DOHH2 (cell line): Measurements from ENCODE around the gene WDFY4.

Experiments
- H3F3A ChIP-seq: fragments of 200-600 bp; sonication (generic), shearing (Covaris generic); 2 replicates; pipeline ENCODE4 v1.6.0; 2016; ENCODE audit warnings: antibody characterized with exemption, mild to moderate bottlenecking; ENCODE audit not compliant: control insufficient read depth, insufficient read depth
- H3K27ac ChIP-seq: fragments of 200-600 bp; sonication (generic); 2 replicates; pipeline ENCODE4 v1.5.1; 2014; ENCODE audit warnings: low read depth, mild to moderate bottlenecking, low read length, moderate library complexity
- H3K27me3 ChIP-seq: fragments of 200-600 bp; sonication (generic); 2 replicates; pipeline ENCODE4 v1.6.1; 2014; ENCODE audit warnings: mild to moderate bottlenecking, low read length, mixed read lengths; ENCODE audit not compliant: control insufficient read depth
- H3K36me3 ChIP-seq: fragments of 200-600 bp; sonication (generic); 2 replicates; pipeline ENCODE4 v1.6.1; 2014; ENCODE audit warnings: mild to moderate bottlenecking, low read length, moderate library complexity, mixed read lengths; ENCODE audit not compliant: control insufficient read depth
- H3K4me1 ChIP-seq: fragments of 200-600 bp; sonication (generic); 2 replicates; pipeline ENCODE4 v1.6.1; 2014; ENCODE audit warnings: mild to moderate bottlenecking, low read length, mixed read lengths; ENCODE audit not compliant: control insufficient read depth
- H3K4me2 ChIP-seq: fragments of 200-600 bp; sonication (generic); 2 replicates; pipeline ENCODE4 v1.6.0; 2014; ENCODE audit warnings: mild to moderate bottlenecking, low read length, moderate library complexity
- H3K4me3 ChIP-seq: fragments of 200-600 bp; sonication (generic); 2 replicates; pipeline ENCODE4 v1.5.1; 2014; ENCODE audit warnings: mild to moderate bottlenecking, low read length, mixed read lengths
- H3K79me2 ChIP-seq: fragments of 200-600 bp; sonication (generic); 2 replicates; pipeline ENCODE4 v1.6.1; 2014; ENCODE audit warnings: mild to moderate bottlenecking, low read length, mixed read lengths; ENCODE audit not compliant: control insufficient read depth
- H3K9me2 ChIP-seq: fragments of 200-600 bp; sonication (generic); replicated peaks from 2 replicates; pipeline ENCODE4 v1.6.1; 2014; ENCODE audit warnings: mild to moderate bottlenecking, low read length, mixed read lengths; ENCODE audit not compliant: control insufficient read depth
- H3K9me3 ChIP-seq: fragments of 200-600 bp; sonication (generic); 2 replicates; pipeline ENCODE4 v1.6.1; 2014; ENCODE audit warnings: antibody characterized with exemption, low read length, mixed read lengths; ENCODE audit not compliant: control insufficient read depth, insufficient read depth
- H4K20me1 ChIP-seq: fragments of 200-600 bp; sonication (generic); 2 replicates; pipeline ENCODE4 v1.6.0; 2014; ENCODE audit warnings: low read depth, mild to moderate bottlenecking, antibody characterized with exemption, low read length, moderate library complexity; ENCODE audit not compliant: control insufficient read depth, insufficient read depth
- CTCF ChIP-seq: fragments of 200-600 bp; sonication (generic); IDR thresholded peaks from one replicate; pipeline ENCODE4 v1.5.1; 2014; ENCODE audit warnings: antibody characterized with exemption, mild to moderate bottlenecking, low read depth, low read length; ENCODE audit not compliant: poor library complexity, severe bottlenecking
- EZH2phosphoT487 ChIP-seq: fragments of 200-600 bp; sonication (generic); IDR thresholded peaks from 2 replicates; pipeline ENCODE4 v1.6.1; 2017; ENCODE audit warnings: borderline replicate concordance, mild to moderate bottlenecking, antibody characterized with exemption, low read length, moderate library complexity, mixed read lengths

WDFY4 gene

GRCh38 chr10:48735836-48736390 lies 51.2 kb downstream of the WDFY4 start:
- Histone ChIP-seq H3K9me2 (no peaks in the 10 kb centered on the region), H3K27me3 (no peaks in the 10 kb centered on the region), H3K4me1 (no peaks in the 10 kb centered on the region), H3F3A (no peaks in the 10 kb centered on the region), H4K20me1 (no peaks in the 10 kb centered on the region), H3K9me3 (no peaks in the 10 kb centered on the region), H3K27ac (no peak overlapping the region), H3K79me2 (no peaks in the 10 kb centered on the region), H3K4me2 (no peak overlapping the region), H3K36me3 (peaks cover 97% of the 10 kb centered on the region), H3K4me3 (no peak overlapping the region)
- no peak for TF ChIP-seq EZH2phosphoT487
- TF ChIP-seq CTCF: no peak

- no peak for TF ChIP-seq CTCF
- TF ChIP-seq EZH2phosphoT487: no peak
- no peaks in the 10 kb centered on the region for H3K9me3 ChIP-seq
- H3K36me3 ChIP-seq: peaks cover 94% of the 10 kb centered on the region
- H3K4me1 ChIP-seq: no peaks in the 10 kb centered on the region
- H3K27me3 ChIP-seq: no peaks in the 10 kb centered on the region
- no peak overlapping the region for H3K4me3 ChIP-seq
- H3F3A ChIP-seq: no peaks in the 10 kb centered on the region
- no peaks in the 10 kb centered on the region for H3K9me2 ChIP-seq
- no peaks in the 10 kb centered on the region for H4K20me1 ChIP-seq
- no peak overlapping the region for H3K4me2 ChIP-seq
- no peaks in the 10 kb centered on the region for H3K79me2 ChIP-seq
- no peak overlapping the region for H3K27ac ChIP-seq
Measured at GRCh38 chr10:48736596-48736995, 51.9 kb downstream of the WDFY4 start.

GRCh38 chr10:48737886-48738285 lies 53.2 kb downstream of the WDFY4 start:
- Histone ChIP-seq H4K20me1 (no peaks in the 10 kb centered on the region), H3F3A (no peaks in the 10 kb centered on the region), H3K27me3 (no peaks in the 10 kb centered on the region), H3K4me1 (no peaks in the 10 kb centered on the region), H3K4me2 (no peak overlapping the region), H3K4me3 (no peak overlapping the region), H3K9me2 (no peaks in the 10 kb centered on the region), H3K9me3 (no peaks in the 10 kb centered on the region), H3K36me3 (peaks cover 89% of the 10 kb centered on the region), H3K27ac (no peak overlapping the region), H3K79me2 (no peaks in the 10 kb centered on the region)
- TF ChIP-seq EZH2phosphoT487: no peak
- TF ChIP-seq CTCF: no peak

GRCh38 chr10:48739170-48739569 lies 54.5 kb downstream of the WDFY4 start:
- H3K4me2 ChIP-seq: no peak overlapping the region
- no peaks in the 10 kb centered on the region for H3F3A ChIP-seq
- H3K36me3 ChIP-seq: peaks cover 89% of the 10 kb centered on the region
- H4K20me1 ChIP-seq: no peaks in the 10 kb centered on the region
- H3K4me3 ChIP-seq: no peak overlapping the region
- H3K27me3 ChIP-seq: no peaks in the 10 kb centered on the region
- H3K4me1 ChIP-seq: no peaks in the 10 kb centered on the region
- no peaks in the 10 kb centered on the region for H3K9me2 ChIP-seq
- no peak overlapping the region for H3K27ac ChIP-seq
- H3K79me2 ChIP-seq: no peaks in the 10 kb centered on the region
- H3K9me3 ChIP-seq: no peaks in the 10 kb centered on the region
- TF ChIP-seq EZH2phosphoT487: no peak
- TF ChIP-seq CTCF: no peak
